ENCODE results near the gene MMD2. TPM values are rescaled to one million over a fixed set of nuclear protein-coding genes. Genes with fewer than 3 reads are reported as not detected.

The MMD2 gene
- polyA plus RNA-seq, 1 donor from 2014 or later = 0.40 TPM

DNA sequence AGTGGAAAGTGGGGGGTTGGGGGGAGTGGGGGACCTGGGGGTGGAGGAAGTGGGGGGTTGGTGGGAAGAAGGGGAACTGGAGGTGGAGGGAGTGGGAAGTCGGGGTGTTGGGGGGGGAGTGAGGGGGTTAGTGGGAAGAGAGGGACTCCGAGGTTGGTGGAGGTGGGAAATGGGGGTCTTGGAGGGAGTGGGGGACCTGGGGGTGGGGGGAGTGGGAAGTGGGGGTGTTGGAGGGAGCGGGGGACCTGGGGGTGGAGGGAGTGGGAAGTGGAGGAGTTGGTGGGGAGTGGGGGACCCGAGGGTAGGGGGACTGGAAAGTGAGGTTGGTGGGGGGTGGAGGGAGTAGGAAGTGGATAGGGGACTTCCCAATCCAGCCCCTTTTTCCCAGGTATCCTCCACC is 906 bp upstream of the MMD2 start:
- Histone ChIP-seq H3K27ac (ENCODE audit: low read length) (no peak overlapping the region), H3K9me3 (ENCODE audit: low read length) (no peaks in the 10 kb centered on the region), H3K79me2 (replicated peaks; ENCODE audit: insufficient read depth, low read length) (no peaks in the 10 kb centered on the region), H3K9ac (ENCODE audit: low read length) (no peak overlapping the region), H3K36me3 (ENCODE audit: insufficient read depth, low read length) (no peaks in the 10 kb centered on the region), H3F3A (ENCODE audit: insufficient read depth, low read length, poor library complexity, severe bottlenecking) (no peaks in the 10 kb centered on the region), H3K9me2 (ENCODE audit: insufficient read depth, low read length) (no peaks in the 10 kb centered on the region), H2AFZ (ENCODE audit: low read depth, low read length) (no peak overlapping the region), H3K27me3 (ENCODE audit: insufficient read depth, low read depth, low read length) (peaks cover 13% of the 10 kb centered on the region), H4K20me1 (ENCODE audit: insufficient read depth) (no peaks in the 10 kb centered on the region), H3K4me3 (ENCODE audit: low read length) (no peak overlapping the region), H3K4me2 (ENCODE audit: low read length) (no peak overlapping the region)
- TF ChIP-seq, protein P1, sequence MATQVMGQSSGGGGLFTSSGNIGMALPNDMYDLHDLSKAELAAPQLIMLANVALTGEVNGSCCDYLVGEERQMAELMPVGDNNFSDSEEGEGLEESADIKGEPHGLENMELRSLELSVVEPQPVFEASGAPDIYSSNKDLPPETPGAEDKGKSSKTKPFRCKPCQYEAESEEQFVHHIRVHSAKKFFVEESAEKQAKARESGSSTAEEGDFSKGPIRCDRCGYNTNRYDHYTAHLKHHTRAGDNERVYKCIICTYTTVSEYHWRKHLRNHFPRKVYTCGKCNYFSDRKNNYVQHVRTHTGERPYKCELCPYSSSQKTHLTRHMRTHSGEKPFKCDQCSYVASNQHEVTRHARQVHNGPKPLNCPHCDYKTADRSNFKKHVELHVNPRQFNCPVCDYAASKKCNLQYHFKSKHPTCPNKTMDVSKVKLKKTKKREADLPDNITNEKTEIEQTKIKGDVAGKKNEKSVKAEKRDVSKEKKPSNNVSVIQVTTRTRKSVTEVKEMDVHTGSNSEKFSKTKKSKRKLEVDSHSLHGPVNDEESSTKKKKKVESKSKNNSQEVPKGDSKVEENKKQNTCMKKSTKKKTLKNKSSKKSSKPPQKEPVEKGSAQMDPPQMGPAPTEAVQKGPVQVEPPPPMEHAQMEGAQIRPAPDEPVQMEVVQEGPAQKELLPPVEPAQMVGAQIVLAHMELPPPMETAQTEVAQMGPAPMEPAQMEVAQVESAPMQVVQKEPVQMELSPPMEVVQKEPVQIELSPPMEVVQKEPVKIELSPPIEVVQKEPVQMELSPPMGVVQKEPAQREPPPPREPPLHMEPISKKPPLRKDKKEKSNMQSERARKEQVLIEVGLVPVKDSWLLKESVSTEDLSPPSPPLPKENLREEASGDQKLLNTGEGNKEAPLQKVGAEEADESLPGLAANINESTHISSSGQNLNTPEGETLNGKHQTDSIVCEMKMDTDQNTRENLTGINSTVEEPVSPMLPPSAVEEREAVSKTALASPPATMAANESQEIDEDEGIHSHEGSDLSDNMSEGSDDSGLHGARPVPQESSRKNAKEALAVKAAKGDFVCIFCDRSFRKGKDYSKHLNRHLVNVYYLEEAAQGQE (IDR thresholded peaks at IDR 0.05; ENCODE audit: borderline replicate concordance) = no peak
- TF ChIP-seq TAF1 (IDR thresholded peaks at IDR 0.05; ENCODE audit: low read depth) (no peak), EZH2 (IDR thresholded peaks at IDR 0.05; ENCODE audit: borderline replicate concordance, insufficient read depth, low read length, poor library complexity, severe bottlenecking) (no peak), MXI1 (conservative IDR thresholded peaks at IDR 0.05; ENCODE audit: poor library complexity, severe bottlenecking) (no peak), CTCF (IDR thresholded peaks at IDR 0.05; ENCODE audit: poor library complexity, severe bottlenecking) (no peak), SMC3 (conservative IDR thresholded peaks at IDR 0.05; ENCODE audit: poor library complexity) (no peak), EP300 (conservative IDR thresholded peaks at IDR 0.05; ENCODE audit: poor library complexity, severe bottlenecking) (no peak), RAD21 (conservative IDR thresholded peaks at IDR 0.05) (no peak), POLR2AphosphoS5 (IDR thresholded peaks at IDR 0.05) (no peak)

DNA sequence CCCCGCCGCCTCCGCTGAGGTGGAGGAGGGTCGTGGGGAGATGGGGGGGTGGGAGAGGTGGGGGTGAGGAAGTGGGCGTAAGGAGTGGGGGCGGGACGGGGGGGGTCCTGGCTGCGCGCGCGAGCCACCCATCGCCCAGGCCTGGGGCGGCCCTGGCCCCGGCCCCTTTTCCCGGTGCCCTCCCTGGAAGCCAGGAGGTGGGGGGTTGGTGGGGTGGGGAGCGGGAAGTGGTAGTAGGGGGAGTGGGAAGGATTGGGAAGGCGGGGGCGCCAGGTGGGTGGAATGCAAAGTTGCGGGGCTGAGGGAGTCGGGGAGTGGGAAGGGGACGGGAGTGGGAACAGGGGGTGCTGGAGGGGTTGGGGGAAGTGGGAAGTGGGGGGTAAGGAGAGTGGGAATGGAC is 319 bp upstream of the MMD2 start:
- Histone ChIP-seq H2AFZ (ENCODE audit: low read depth, low read length) (no peak overlapping the region), H3F3A (ENCODE audit: insufficient read depth, low read length, poor library complexity, severe bottlenecking) (no peaks in the 10 kb centered on the region), H3K27me3 (ENCODE audit: insufficient read depth, low read depth, low read length) (peaks cover 13% of the 10 kb centered on the region), H3K27ac (ENCODE audit: low read length) (no peak overlapping the region), H3K9ac (ENCODE audit: low read length) (peak overlapping the region; percentile 42), H3K9me2 (ENCODE audit: insufficient read depth, low read length) (no peaks in the 10 kb centered on the region), H3K9me3 (ENCODE audit: low read length) (no peaks in the 10 kb centered on the region), H3K4me2 (ENCODE audit: low read length) (no peak overlapping the region), H3K4me3 (ENCODE audit: low read length) (peak overlapping the region; percentile 60), H4K20me1 (ENCODE audit: insufficient read depth) (no peaks in the 10 kb centered on the region), H3K79me2 (replicated peaks; ENCODE audit: insufficient read depth, low read length) (no peaks in the 10 kb centered on the region), H3K36me3 (ENCODE audit: insufficient read depth, low read length) (no peaks in the 10 kb centered on the region)
- TF ChIP-seq TAF1 (IDR thresholded peaks at IDR 0.05; ENCODE audit: low read depth) (no peak), EP300 (conservative IDR thresholded peaks at IDR 0.05; ENCODE audit: poor library complexity, severe bottlenecking) (no peak), MXI1 (conservative IDR thresholded peaks at IDR 0.05; ENCODE audit: poor library complexity, severe bottlenecking) (no peak), SMC3 (conservative IDR thresholded peaks at IDR 0.05; ENCODE audit: poor library complexity) (no peak), EZH2 (IDR thresholded peaks at IDR 0.05; ENCODE audit: borderline replicate concordance, insufficient read depth, low read length, poor library complexity, severe bottlenecking) (no peak), RAD21 (conservative IDR thresholded peaks at IDR 0.05) (no peak), POLR2AphosphoS5 (IDR thresholded peaks at IDR 0.05) (no peak), CTCF (IDR thresholded peaks at IDR 0.05; ENCODE audit: poor library complexity, severe bottlenecking) (no peak)
- TF ChIP-seq, protein P1 (IDR thresholded peaks at IDR 0.05; ENCODE audit: borderline replicate concordance) = no peak

All from neural cell (in vitro differentiated cells).